HG03457 (cell line): ENCODE measurements around the gene ANGEL2.
"Not testable (repeated sequence)": the region's sequence is repeated elsewhere in the genome, so short reads cannot be mapped to it uniquely, and the experiment has no call there.

Experiments used
- ATAC-seq: cut with Tn5 transposase; IDR thresholded peaks from one replicate; pipeline ENCODE4 v1.9.1; 2021; ENCODE audit warnings: moderate number of reproducible peaks; ENCODE audit not compliant: unreplicated experiment

The ANGEL2 gene

GRCh38 chr1:213015099-213016050 is at the start of gene ANGEL2:
Gene ANGEL2, minus strand, starts transcription at chr1:213015867. Its CDS starts 196 bp downstream, at chr1:213015671.
- ATAC-seq = peak; percentile 89

- ATAC-seq = no peak
Measured at GRCh38 chr1:213061263-213061662, 45.6 kb upstream of the ANGEL2 start.

- no peak for ATAC-seq
Measured at GRCh38 chr1:213060836-213061235, 45.2 kb upstream of the ANGEL2 start.

- ATAC-seq = no peak
Measured at GRCh38 chr1:213057264-213058059, 41.8 kb upstream of the ANGEL2 start.

- no peak for ATAC-seq
Measured at GRCh38 chr1:213055767-213056166, 40.1 kb upstream of the ANGEL2 start.

GRCh38 chr1:213054733-213055591 is 39.3 kb upstream of the ANGEL2 start:
- no peak for ATAC-seq

GRCh38 chr1:213054142-213054541 is 38.5 kb upstream of the ANGEL2 start:
- ATAC-seq = no peak

GRCh38 chr1:213053455-213053854 is 37.8 kb upstream of the ANGEL2 start:
- no peak for ATAC-seq

GRCh38 chr1:213051881-213052202 is 36.2 kb upstream of the ANGEL2 start:
- ATAC-seq = no peak

- peak; percentile 95 for ATAC-seq
Measured at GRCh38 chr1:213051127-213051880, 35.6 kb upstream of the ANGEL2 start, which contains the start of gene RPS6KC1. Gene RPS6KC1, plus strand, starts transcription at chr1:213051241. Its CDS starts 164 bp downstream, at chr1:213051405.

- ATAC-seq = peak; percentile 20
Measured at GRCh38 chr1:213050745-213051126, 35.1 kb upstream of the ANGEL2 start.

GRCh38 chr1:213049232-213049631 is 33.6 kb upstream of the ANGEL2 start:
- no peak for ATAC-seq

- not testable (repeated sequence) for ATAC-seq
Measured at GRCh38 chr1:213045321-213046226, 29.9 kb upstream of the ANGEL2 start.

GRCh38 chr1:213041443-213041842 is 25.8 kb upstream of the ANGEL2 start:
- ATAC-seq = no peak

GRCh38 chr1:213035573-213035972 is 19.9 kb upstream of the ANGEL2 start:
- ATAC-seq = no peak

GRCh38 chr1:213034713-213035112 is 19.0 kb upstream of the ANGEL2 start:
- ATAC-seq = no peak

GRCh38 chr1:213032651-213033050 is 17.0 kb upstream of the ANGEL2 start:
- ATAC-seq = no peak

GRCh38 chr1:213027024-213027423 is 11.4 kb upstream of the ANGEL2 start:
- not testable (repeated sequence) for ATAC-seq

GRCh38 chr1:213020016-213020415 is 4.3 kb upstream of the ANGEL2 start:
- no peak for ATAC-seq
